Stimulated activated naive CD8-positive, alpha-beta T cell treated with anti-CD3 and anti-CD28 coated beads, Interleukin-15, Interleukin-2, amounts not matched to agents 100 ng/mL and 50 ng/mL, for 24 hours (primary cell): ENCODE data around the gene EGF.
"Not testable (repeated sequence)": the region's sequence is repeated elsewhere in the genome, so short reads cannot be mapped to it uniquely, and the experiment has no call there.

Experiments
- H3K27ac Mint-ChIP-seq: one replicate; pipeline ENCODE4 v1.8.0; 2021; ENCODE audit warnings: mild to moderate bottlenecking, mixed read lengths
- H3K27me3 Mint-ChIP-seq: one replicate; pipeline ENCODE4 v1.8.0; 2021; ENCODE audit warnings: mixed read lengths
- H3K36me3 Mint-ChIP-seq: one replicate; pipeline ENCODE4 v1.8.0; 2021; ENCODE audit warnings: low read depth, mixed read lengths
- H3K4me1 Mint-ChIP-seq: one replicate; pipeline ENCODE4 v1.8.0; 2021; ENCODE audit warnings: low read depth, mixed read lengths
- H3K4me3 Mint-ChIP-seq: one replicate; pipeline ENCODE4 v1.8.0; 2021; ENCODE audit warnings: mild to moderate bottlenecking, mixed read lengths
- H3K9me3 Mint-ChIP-seq: one replicate; pipeline ENCODE4 v1.8.0; 2021; ENCODE audit warnings: mixed read lengths

Gene EGF

DNA sequence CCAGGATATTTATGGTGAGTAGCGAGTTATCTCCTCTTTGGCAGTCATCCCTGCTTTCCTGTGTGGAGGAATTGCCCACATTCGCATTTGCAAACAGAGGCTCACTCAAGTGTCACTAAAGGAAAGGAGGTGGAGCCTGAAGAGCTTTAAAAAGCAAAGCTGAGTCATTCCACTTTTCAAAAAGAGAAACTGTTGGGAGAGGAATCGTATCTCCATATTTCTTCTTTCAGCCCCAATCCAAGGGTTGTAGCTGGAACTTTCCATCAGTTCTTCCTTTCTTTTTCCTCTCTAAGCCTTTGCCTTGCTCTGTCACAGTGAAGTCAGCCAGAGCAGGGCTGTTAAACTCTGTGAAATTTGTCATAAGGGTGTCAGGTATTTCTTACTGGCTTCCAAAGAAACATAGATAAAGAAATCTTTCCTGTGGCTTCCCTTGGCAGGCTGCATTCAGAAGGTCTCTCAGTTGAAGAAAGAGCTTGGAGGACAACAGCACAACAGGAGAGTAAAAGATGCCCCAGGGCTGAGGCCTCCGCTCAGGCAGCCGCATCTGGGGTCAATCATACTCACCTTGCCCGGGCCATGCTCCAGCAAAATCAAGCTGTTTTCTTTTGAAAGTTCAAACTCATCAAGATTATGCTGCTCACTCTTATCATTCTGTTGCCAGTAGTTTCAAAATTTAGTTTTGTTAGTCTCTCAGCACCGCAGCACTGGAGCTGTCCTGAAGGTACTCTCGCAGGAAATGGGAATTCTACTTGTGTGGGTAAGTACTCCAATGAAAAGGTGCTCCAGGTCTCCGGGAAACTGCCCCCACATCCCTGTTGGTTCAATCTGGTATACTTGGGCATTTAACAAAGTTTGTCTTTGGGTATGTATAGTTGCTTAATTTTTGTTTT lies at the start of gene EGF:
Gene EGF (plus strand): TSS at position 178 of the 890 bp plus-strand sequence. CDS start 453 bp downstream, at position 631.
- Mint-ChIP-seq H3K27ac (no peak within 1 kb of the TSS), H3K36me3 (no peaks in the 10 kb centered on the region), H3K4me3 (no peak within 1 kb of the TSS), H3K27me3 (peaks cover 34% of the 10 kb centered on the region), H3K4me1 (peaks cover 6% of the 10 kb centered on the region), H3K9me3 (no peaks in the 10 kb centered on the region)

GRCh38 chr4:109864134-109864533 lies 48.5 kb upstream of the EGF start:
- Mint-ChIP-seq H3K27me3 (no peaks in the 10 kb centered on the region), H3K9me3 (peaks cover 3% of the 10 kb centered on the region), H3K27ac (no peak overlapping the region), H3K4me1 (no peaks in the 10 kb centered on the region), H3K4me3 (no peak overlapping the region), H3K36me3 (peaks cover 4% of the 10 kb centered on the region)

DNA sequence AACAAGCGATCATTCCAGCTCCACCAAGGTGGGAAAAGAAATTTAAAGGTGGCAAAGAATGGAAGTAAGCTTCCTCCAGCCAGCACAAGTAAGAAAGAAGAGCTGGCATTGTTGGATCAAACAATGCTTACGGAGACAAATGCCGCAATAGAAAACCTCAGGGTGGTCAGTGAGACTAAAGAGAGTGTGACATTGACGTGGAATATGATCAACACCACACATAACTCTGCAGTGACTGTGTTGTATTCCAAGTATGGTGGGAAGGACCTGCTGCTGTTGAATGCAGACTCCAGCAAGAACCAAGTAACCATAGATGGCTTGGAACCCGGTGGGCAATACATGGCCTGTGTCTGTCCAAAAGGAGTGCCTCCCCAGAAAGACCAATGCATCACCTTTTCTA lies 42.6 kb upstream of the EGF start:
- peaks cover 5% of the 10 kb centered on the region for H3K36me3 Mint-ChIP-seq
- no peaks in the 10 kb centered on the region for H3K27me3 Mint-ChIP-seq
- H3K4me1 Mint-ChIP-seq = no peaks in the 10 kb centered on the region
- H3K27ac Mint-ChIP-seq = no peak overlapping the region
- no peak overlapping the region for H3K4me3 Mint-ChIP-seq
- no peaks in the 10 kb centered on the region for H3K9me3 Mint-ChIP-seq

GRCh38 chr4:109872065-109872464 lies 40.6 kb upstream of the EGF start:
- H3K36me3 Mint-ChIP-seq = peaks cover 5% of the 10 kb centered on the region
- H3K4me1 Mint-ChIP-seq = no peaks in the 10 kb centered on the region
- peaks cover 3% of the 10 kb centered on the region for H3K27me3 Mint-ChIP-seq
- no peak overlapping the region for H3K4me3 Mint-ChIP-seq
- H3K27ac Mint-ChIP-seq = no peak overlapping the region
- H3K9me3 Mint-ChIP-seq = no peaks in the 10 kb centered on the region

- Mint-ChIP-seq H3K36me3 (peaks cover 5% of the 10 kb centered on the region), H3K27ac (no peak overlapping the region), H3K4me1 (no peaks in the 10 kb centered on the region), H3K9me3 (no peaks in the 10 kb centered on the region), H3K27me3 (peaks cover 11% of the 10 kb centered on the region), H3K4me3 (no peak overlapping the region)
These were observed 39.6 kb upstream of the EGF start for GRCh38 chr4:109872950-109873656.

GRCh38 chr4:109873791-109874514 lies 38.7 kb upstream of the EGF start:
- Mint-ChIP-seq H3K27me3 (peaks cover 17% of the 10 kb centered on the region), H3K9me3 (no peaks in the 10 kb centered on the region), H3K27ac (no peak overlapping the region), H3K4me1 (no peaks in the 10 kb centered on the region), H3K4me3 (no peak overlapping the region), H3K36me3 (peaks cover 5% of the 10 kb centered on the region)

DNA sequence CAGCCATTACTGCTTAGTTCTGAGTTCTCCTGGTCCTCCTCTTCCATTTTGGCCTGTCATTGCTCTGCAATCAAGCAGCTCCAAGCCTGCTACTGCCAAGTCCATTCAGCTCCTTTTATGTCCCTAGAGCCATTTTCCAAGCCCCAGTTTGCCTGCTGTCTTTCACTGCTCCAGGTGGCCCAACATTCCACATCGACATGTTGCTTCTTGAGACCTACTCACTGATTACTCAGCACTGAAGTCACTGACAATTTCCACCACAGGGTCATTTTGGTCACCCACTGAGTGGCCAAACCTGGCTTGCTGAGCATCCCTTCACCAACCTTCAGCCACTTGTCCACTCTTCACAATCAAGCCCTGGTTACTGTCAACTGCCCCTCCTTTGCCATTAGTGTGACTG lies 37.6 kb upstream of the EGF start:
- Mint-ChIP-seq H3K4me1 (no peaks in the 10 kb centered on the region), H3K36me3 (no peaks in the 10 kb centered on the region), H3K9me3 (no peaks in the 10 kb centered on the region), H3K27ac (no peak overlapping the region), H3K4me3 (no peak overlapping the region), H3K27me3 (peaks cover 17% of the 10 kb centered on the region)

DNA sequence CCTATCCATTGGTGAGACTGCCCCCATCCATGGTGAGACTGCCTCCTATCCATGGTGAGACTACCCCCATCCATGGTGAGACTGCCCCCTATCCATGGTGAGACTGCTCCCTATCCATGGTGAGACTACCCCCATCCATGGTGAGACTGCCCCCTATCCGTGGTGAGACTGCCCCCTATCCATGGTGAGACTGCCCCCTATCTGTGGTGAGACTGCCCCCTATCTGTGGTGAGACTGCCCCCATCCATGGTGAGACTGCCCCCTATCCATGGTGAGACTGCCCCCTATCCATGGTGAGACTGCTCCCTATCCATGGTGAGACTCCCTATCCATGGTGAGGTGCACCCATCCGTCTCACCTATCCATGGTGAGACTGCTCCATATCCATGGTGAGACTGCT lies 37.1 kb upstream of the EGF start:
- not testable (repeated sequence) for H3K4me1 Mint-ChIP-seq, H3K27ac Mint-ChIP-seq, H3K36me3 Mint-ChIP-seq, H3K9me3 Mint-ChIP-seq, H3K4me3 Mint-ChIP-seq
- H3K27me3 Mint-ChIP-seq = peaks cover 17% of the 10 kb centered on the region

- Mint-ChIP-seq H3K27me3 (peaks cover 17% of the 10 kb centered on the region), H3K4me3 (no peak overlapping the region), H3K4me1 (no peaks in the 10 kb centered on the region), H3K36me3 (no peaks in the 10 kb centered on the region), H3K9me3 (no peaks in the 10 kb centered on the region), H3K27ac (no peak overlapping the region)
These were observed 35.9 kb upstream of the EGF start for GRCh38 chr4:109876634-109877265.

DNA sequence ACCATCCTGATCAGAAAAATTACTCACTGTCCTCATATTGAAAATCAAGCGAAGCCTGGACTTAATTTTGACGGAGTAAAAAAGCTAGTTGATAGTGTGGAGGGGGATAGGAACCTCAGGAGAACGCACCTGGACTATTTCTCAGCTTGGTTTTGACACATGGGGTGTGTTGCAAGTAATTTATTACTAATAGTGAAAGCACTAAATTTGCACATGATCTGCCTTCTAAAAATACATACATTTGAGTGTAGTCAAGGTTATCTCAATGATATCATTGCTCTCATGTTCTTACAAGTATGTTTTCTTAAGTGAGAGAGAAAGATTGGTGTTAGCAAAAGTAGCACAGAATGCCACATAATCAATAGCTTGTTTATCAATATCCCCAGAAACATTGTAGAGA lies 35.3 kb upstream of the EGF start:
- no peaks in the 10 kb centered on the region for H3K9me3 Mint-ChIP-seq
- H3K27ac Mint-ChIP-seq = no peak overlapping the region
- H3K36me3 Mint-ChIP-seq = no peaks in the 10 kb centered on the region
- peaks cover 17% of the 10 kb centered on the region for H3K27me3 Mint-ChIP-seq
- no peaks in the 10 kb centered on the region for H3K4me1 Mint-ChIP-seq
- no peak overlapping the region for H3K4me3 Mint-ChIP-seq

DNA sequence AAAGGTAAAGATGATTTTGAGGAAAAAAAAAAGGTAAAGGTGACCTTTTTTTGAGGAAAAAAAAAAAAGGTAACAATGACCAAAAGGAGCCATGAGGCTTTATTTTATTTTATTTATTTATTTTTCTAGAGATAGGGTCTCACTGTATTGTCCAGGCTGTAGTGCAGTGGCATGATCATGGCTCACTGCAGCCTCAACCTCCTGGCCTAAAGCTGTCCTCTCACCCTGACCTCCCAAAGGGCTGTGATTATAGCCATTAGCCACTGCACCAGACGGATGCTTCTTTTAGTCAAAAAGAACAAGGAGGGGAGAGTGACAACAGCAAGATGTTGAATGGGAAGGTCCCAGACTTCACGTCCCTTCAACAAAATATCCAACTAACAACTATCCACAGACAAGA lies 34.3 kb upstream of the EGF start:
- H3K9me3 Mint-ChIP-seq = no peaks in the 10 kb centered on the region
- no peak overlapping the region for H3K4me3 Mint-ChIP-seq
- no peak overlapping the region for H3K27ac Mint-ChIP-seq
- peaks cover 19% of the 10 kb centered on the region for H3K27me3 Mint-ChIP-seq
- H3K36me3 Mint-ChIP-seq = no peaks in the 10 kb centered on the region
- no peaks in the 10 kb centered on the region for H3K4me1 Mint-ChIP-seq

DNA sequence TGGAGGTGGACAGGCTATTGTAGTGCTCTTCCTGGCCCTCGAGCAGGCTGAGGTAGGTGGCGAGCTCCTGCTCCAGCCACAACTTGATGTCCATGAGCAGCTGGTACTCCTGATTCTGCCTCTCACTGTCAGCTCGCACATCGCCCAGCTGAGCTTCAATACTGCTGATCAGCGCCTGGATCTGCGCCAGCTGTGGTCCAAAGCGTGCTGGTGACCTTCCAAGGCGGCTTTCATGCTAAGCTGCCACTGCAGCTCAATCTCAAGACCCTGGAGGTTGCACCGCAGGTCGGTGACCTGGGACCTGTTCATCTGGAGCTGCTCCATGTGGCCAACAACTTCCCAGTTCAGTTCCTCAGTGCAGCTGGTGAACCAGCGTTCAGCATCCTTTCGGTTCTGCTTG lies 33.6 kb upstream of the EGF start:
- Mint-ChIP-seq H3K27ac (no peak overlapping the region), H3K36me3 (no peaks in the 10 kb centered on the region), H3K27me3 (peaks cover 19% of the 10 kb centered on the region), H3K4me3 (no peak overlapping the region), H3K9me3 (no peaks in the 10 kb centered on the region), H3K4me1 (no peaks in the 10 kb centered on the region)

- Mint-ChIP-seq H3K4me3 (no peak overlapping the region), H3K36me3 (no peaks in the 10 kb centered on the region), H3K9me3 (no peaks in the 10 kb centered on the region), H3K4me1 (no peaks in the 10 kb centered on the region), H3K27ac (no peak overlapping the region), H3K27me3 (peaks cover 19% of the 10 kb centered on the region)
These were observed 32.9 kb upstream of the EGF start for GRCh38 chr4:109879636-109880314.

DNA sequence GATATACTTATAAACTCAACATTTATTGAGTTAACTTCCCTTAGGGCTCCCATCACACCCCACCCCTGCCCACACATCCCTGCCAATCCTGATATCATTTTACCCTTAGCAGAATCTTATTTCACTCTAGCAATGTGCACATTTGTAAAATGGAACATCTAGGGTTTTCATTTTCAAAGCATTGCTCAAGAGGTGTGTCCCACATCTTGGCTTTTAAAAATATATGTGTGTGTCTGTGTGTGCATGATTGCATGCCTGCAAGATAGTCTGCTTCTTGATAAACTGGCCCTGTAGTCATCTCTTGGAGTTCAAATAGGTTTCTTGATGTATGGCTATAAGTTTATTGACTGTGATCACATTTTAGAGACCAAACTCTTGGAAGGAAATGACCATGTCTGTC lies 26.4 kb upstream of the EGF start:
- H3K36me3 Mint-ChIP-seq = no peaks in the 10 kb centered on the region
- no peaks in the 10 kb centered on the region for H3K9me3 Mint-ChIP-seq
- H3K27ac Mint-ChIP-seq = no peak overlapping the region
- H3K4me3 Mint-ChIP-seq = no peak overlapping the region
- no peaks in the 10 kb centered on the region for H3K4me1 Mint-ChIP-seq
- peaks cover 3% of the 10 kb centered on the region for H3K27me3 Mint-ChIP-seq
